Hepatic stellate cell (primary cell): ENCODE measurements around the gene CHD8.

Source experiments
- DNase-seq: peaks from one replicate; pipeline ENCODE4 v3.0.0; 2011; ENCODE audit warnings: low spot score

CHD8 gene

DNA sequence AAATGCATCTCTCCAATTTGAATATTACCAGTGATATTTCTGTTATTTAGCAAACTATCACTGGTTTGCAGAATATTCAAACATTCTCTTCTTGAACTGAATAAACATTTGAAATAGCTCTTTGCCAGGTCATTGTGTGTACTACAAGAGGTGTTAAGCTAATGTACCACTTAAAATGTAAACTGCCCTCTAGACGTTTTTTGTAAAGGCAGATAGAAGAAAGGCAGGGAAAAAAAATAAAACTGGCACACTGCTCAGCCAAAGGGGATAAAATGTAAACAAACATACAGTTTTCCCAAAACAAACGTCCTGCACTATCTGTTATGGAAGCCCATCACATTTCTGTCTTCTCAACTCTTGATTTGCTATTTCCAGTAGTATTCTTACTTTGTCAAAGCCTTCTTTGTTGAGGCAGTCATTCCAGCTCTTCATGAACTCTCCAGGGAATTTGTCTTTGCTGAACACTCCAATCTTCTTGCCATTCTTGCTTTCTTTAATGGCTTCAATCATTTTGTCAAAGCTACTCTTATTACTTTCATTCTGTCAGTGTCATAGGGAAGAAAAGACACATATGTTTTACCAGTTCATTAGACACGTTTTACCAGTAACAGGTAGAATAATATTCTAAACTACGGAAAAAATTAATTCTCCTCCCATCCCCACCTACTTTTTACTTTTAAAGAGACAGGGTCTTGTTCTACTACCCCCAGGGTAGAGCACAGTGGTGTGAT lies 85.8 kb downstream of the CHD8 start:
- no peak for DNase-seq

- no peak for DNase-seq
These were observed 88.3 kb downstream of the CHD8 start for GRCh38 chr14:21367582-21368144.

DNA sequence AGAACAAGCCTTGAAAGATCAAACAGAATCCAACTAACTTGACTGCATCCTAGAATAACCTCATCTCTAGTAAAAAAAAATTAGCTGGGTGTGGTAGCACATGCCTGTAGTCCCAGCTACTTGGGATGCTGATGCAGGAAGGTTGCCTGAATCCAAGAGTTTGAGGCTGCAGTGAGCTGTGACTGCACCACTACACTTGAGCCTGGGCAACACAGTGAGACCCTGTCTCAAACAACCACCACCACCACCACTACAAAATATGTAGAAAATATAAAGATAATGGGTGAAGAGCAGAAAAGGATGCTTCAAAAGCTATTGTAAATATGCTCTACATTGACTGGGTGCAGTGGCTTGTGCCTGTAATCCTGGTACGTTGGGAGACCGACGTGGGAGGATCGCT lies 99.4 kb downstream of the CHD8 start:
- no peak for DNase-seq

DNA sequence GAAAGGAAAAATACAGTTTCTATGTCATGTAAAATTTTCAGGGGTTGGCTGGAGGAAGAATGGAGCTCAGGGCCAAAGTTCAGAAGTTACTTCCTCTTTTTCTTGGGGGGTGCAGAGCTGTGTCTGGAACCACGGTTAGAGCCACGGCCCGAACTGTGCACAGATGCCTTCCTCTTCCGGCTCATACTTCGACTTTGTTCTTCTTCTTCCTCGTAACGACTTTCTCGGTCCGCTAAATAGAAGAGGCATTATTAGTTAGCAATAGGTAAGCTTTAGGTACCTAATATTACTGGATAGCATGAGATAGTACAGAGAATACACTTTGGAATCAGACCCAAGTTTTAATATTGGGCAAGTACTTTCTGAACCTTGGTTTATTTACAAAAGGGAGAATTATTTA lies 103.3 kb downstream of the CHD8 start:
- no peak for DNase-seq

DNA sequence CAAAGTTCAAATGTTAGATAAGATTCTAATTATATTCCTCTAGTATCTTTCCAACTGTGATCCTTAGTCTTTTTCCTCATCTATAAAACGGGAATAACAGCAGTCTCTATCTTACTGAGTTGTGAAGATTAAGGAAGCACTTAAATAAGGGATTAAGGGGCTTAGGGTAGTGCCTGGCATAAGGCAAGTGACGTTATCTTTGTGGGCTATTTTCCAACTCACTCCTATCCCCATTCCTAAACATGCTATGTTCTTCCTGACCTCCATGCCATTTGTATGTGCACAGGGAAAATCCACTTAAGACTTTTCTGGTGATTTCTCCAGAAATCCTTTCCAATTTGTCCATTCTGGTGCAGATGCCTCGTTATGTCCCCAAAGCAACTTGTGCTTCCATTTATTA lies 105.4 kb downstream of the CHD8 start:
- DNase-seq: no peak

- no peak for DNase-seq
These were observed 108.7 kb downstream of the CHD8 start for GRCh38 chr14:21347201-21347600.

GRCh38 chr14:21346532-21347135 lies 109.3 kb downstream of the CHD8 start:
- DNase-seq: peak; percentile 17

- DNase-seq: no peak
These were observed 112.7 kb downstream of the CHD8 start for GRCh38 chr14:21343035-21343794.
